Gastroesophageal sphincter (tissue), 3 donors: Measurements from ENCODE around the gene SSH2.

Source experiments
- CTCF ChIP-seq, 4 experiments: fragments of 200-600 bp in 2 of 4; fragments of 450-650 bp in 2 of 4; sonication (generic) in 1 of 4; IDR thresholded peaks; one replicate each; pipeline ENCODE4 v1.5.1; 2017 to 2019; ENCODE audit warnings: antibody characterized with exemption in 4 of 4, mild to moderate bottlenecking in 2 of 4, moderate library complexity in 2 of 4
- EP300 ChIP-seq: sonication (generic); formaldehyde crosslinking; IDR thresholded peaks from one replicate; pipeline ENCODE4 v1.6.1; 2017; ENCODE audit warnings: antibody characterized with exemption, mild to moderate bottlenecking
- POLR2A ChIP-seq, 2 donors: fragments of 450-650 bp; IDR thresholded peaks; one replicate each; pipeline ENCODE4 v1.6.1; 2017; ENCODE audit warnings: antibody characterized with exemption in 2 of 2, mild to moderate bottlenecking in 2 of 2, moderate library complexity in 1 of 2
- POLR2AphosphoS5 ChIP-seq: sonication (generic); formaldehyde crosslinking; IDR thresholded peaks from one replicate; pipeline ENCODE4 v1.6.1; 2017; ENCODE audit warnings: antibody characterized with exemption

GRCh38 chr17:29732613-29733012, 197.4 kb downstream of the SSH2 start:
- TF ChIP-seq CTCF (IDR thresholded peaks at IDR 0.05) (no peak), POLR2A (IDR thresholded peaks at IDR 0.05) (no peak), POLR2AphosphoS5 (no peak), EP300 (no peak)
